HEK293T (cell line): ENCODE data around the gene STS.

Experiments
- CTCF ChIA-PET: fragments of 350-600 bp; formaldehyde crosslinking; extraction: SDS; loops from one replicate; lab custom pipeline; 2021; ENCODE audit warnings: antibody characterized with exemption, inconsistent platforms; lab: Yijun Ruan, JAX
- POLR2A ChIA-PET: fragments of 350-600 bp; formaldehyde crosslinking; extraction: SDS; loops from one replicate; lab custom pipeline; 2020; ENCODE audit warnings: antibody characterized with exemption, inconsistent platforms; lab: Yijun Ruan, JAX
- DNase-seq: peaks from one replicate; pipeline ENCODE4 v3.0.0; 2012; ENCODE audit warnings: mixed read lengths; ENCODE audit errors: extremely low spot score
- ARNT ChIP-seq: fragments of 450-650 bp; IDR thresholded peaks from 2 replicates; pipeline ENCODE4 v1.6.1; 2017; ENCODE audit warnings: mild to moderate bottlenecking
- BHLHE40 ChIP-seq: fragments of 450-650 bp; IDR thresholded peaks from 2 replicates; pipeline ENCODE4 v1.6.1; 2016; ENCODE audit warnings: mild to moderate bottlenecking, moderate library complexity, borderline replicate concordance
- CTBP1 ChIP-seq: fragments of 450-650 bp; IDR thresholded peaks from 2 replicates; pipeline ENCODE4 v1.6.1; 2016; ENCODE audit warnings: borderline replicate concordance
- ELF4 ChIP-seq: fragments of 450-650 bp; IDR thresholded peaks from 2 replicates; pipeline ENCODE4 v1.6.1; 2017; ENCODE audit warnings: antibody characterized with exemption
- FOXA1 ChIP-seq: fragments of 450-650 bp; IDR thresholded peaks from 2 replicates; pipeline ENCODE4 v1.6.1; 2016; ENCODE audit warnings: mild to moderate bottlenecking
- FOXK2 ChIP-seq: fragments of 450-650 bp; IDR thresholded peaks from 2 replicates; pipeline ENCODE4 v1.6.1; 2016; ENCODE audit warnings: mild to moderate bottlenecking
- FOXM1 ChIP-seq: fragments of 450-650 bp; IDR thresholded peaks from 2 replicates; pipeline ENCODE4 v1.6.1; 2017; ENCODE audit warnings: mild to moderate bottlenecking, borderline replicate concordance
- HDGF ChIP-seq: fragments of 450-650 bp; IDR thresholded peaks from 2 replicates; pipeline ENCODE4 v1.6.1; 2017; ENCODE audit warnings: antibody characterized with exemption, borderline replicate concordance
- L3MBTL2 ChIP-seq: fragments of 450-650 bp; conservative IDR thresholded peaks from 2 replicates; pipeline ENCODE4 v1.6.1; 2016; ENCODE audit warnings: mild to moderate bottlenecking
- LEF1 ChIP-seq: fragments of 450-650 bp; IDR thresholded peaks from 2 replicates; pipeline ENCODE4 v1.6.1; 2017; ENCODE audit warnings: mild to moderate bottlenecking, borderline replicate concordance
- NFRKB ChIP-seq: fragments of 450-650 bp; IDR thresholded peaks from 2 replicates; pipeline ENCODE4 v1.6.1; 2016; ENCODE audit warnings: mild to moderate bottlenecking, moderate library complexity
- PKNOX1 ChIP-seq: fragments of 450-650 bp; IDR thresholded peaks from 2 replicates; pipeline ENCODE4 v1.6.1; 2016
- SP1 ChIP-seq: fragments of 450-650 bp; IDR thresholded peaks from 2 replicates; pipeline ENCODE4 v1.6.1; 2017
- SUZ12 ChIP-seq: fragments of 450-650 bp; IDR thresholded peaks from 2 replicates; pipeline ENCODE4 v1.6.1; 2016; ENCODE audit warnings: mild to moderate bottlenecking
- TARDBP ChIP-seq: fragments of 450-650 bp; IDR thresholded peaks from 2 replicates; pipeline ENCODE4 v1.6.1; 2016
- ZNF384 ChIP-seq: fragments of 450-650 bp; IDR thresholded peaks from 2 replicates; pipeline ENCODE4 v1.6.1; 2016

STS gene

GRCh38 chrX:7190157-7190556 is 42.6 kb downstream of the STS start:
- POLR2A ChIA-PET, result no interaction called here
- DNase-seq, result no peak
- no peak for TF ChIP-seq ARNT
- no peak for TF ChIP-seq L3MBTL2
- TF ChIP-seq FOXK2, result no peak
- no peak for TF ChIP-seq TARDBP
- no peak for TF ChIP-seq SP1
- TF ChIP-seq ELF4, result no peak
- no peak for TF ChIP-seq FOXA1
- no peak for TF ChIP-seq NFRKB
- no peak for TF ChIP-seq PKNOX1
- no peak for TF ChIP-seq BHLHE40
- no peak for TF ChIP-seq FOXM1
- CTCF ChIA-PET, result no interaction called here

DNA sequence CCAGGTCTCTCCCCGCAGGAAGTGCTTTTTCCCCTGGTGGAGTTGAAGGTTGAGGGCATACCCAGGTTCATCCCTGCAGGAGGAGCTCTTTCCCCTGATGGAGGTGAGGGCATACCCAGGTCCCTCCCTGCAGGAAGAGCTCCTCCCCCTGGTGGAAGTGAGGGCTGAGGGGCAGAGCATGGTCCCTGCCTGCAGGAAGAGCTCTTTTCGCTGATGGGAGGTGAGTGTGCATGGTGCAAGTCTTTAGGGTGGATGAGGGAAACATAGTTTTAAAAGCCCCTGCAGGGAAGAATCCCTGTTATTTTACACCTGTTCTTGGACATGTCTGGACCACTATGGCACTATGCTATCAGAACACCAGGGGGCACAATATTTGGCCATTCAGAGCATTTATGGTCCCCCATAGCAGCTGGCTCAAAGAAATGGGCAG is 44.2 kb downstream of the STS start:
- ChIA-PET CTCF (interaction anchor here (0.6 kb wide), 1 partner anchor 392 kb away, joined by 3 read pairs; no protein-coding TSS in a partner anchor), POLR2A (no interaction called here)
- no peak for DNase-seq
- no peak for TF ChIP-seq SUZ12
- TF ChIP-seq HDGF, result no peak
- no peak for TF ChIP-seq FOXK2
- TF ChIP-seq ELF4, result no peak
- TF ChIP-seq SP1, result no peak
- no peak for TF ChIP-seq LEF1
- TF ChIP-seq FOXA1, result no peak
- no peak for TF ChIP-seq ARNT
- TF ChIP-seq FOXM1, result no peak
- no peak for TF ChIP-seq L3MBTL2
- no peak for TF ChIP-seq NFRKB
- TF ChIP-seq CTBP1, result no peak

DNA sequence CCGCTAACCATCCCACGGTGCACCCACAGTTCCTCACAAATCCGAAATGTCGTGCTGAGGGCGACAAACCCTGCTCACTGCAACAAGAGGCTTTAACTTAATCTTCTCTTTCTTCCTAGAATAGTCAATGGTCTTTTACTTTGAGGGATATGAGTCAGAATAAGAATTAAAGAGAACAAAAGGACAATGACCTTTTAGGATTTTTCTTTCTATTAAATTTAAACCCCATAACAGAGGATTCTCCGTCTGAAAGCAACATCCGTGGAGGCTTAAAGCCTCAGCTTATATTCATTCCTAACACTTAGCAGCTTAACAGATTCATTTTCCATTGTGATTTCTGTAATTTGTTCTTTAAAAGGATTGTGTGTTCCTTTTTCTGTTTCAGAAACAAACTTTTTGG is 45.4 kb downstream of the STS start:
- no peak for TF ChIP-seq FOXK2
- TF ChIP-seq TARDBP, result no peak
- no peak for TF ChIP-seq SP1
- no peak for TF ChIP-seq LEF1
- no peak for TF ChIP-seq PKNOX1
- no peak for TF ChIP-seq HDGF
- no peak for TF ChIP-seq FOXM1
- no peak for TF ChIP-seq ARNT
- no peak for TF ChIP-seq NFRKB
- no peak for TF ChIP-seq ELF4
- no peak for TF ChIP-seq FOXA1
- no peak for TF ChIP-seq SUZ12
- no peak for TF ChIP-seq ZNF384
- TF ChIP-seq L3MBTL2, result no peak
- no peak for TF ChIP-seq CTBP1
- no peak for TF ChIP-seq BHLHE40
- ChIA-PET CTCF (no interaction called here), POLR2A (no interaction called here)
- DNase-seq, result no peak

DNA sequence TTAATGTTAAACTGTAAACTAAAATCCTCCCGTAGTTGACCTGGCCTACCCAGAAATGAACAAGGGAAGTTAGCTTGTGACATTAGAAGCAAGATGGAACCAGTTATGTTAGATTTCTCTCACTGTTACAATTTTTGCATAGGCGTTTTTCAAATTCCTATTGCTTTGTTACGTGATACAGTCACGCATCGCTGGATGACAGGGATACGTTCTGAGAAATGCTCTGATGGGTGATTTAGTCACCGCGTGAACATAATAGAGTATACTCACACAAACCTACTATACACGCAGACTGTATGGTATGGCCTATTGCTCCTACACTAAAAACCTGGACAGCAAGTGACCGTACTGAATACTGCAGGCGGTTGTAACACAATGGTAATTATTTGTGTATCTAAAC is 47.1 kb downstream of the STS start:
- CTCF ChIA-PET, result no interaction called here
- TF ChIP-seq ZNF384, result no peak
- TF ChIP-seq FOXK2, result no peak
- no peak for TF ChIP-seq SUZ12
- TF ChIP-seq BHLHE40, result no peak
- no peak for TF ChIP-seq TARDBP
- TF ChIP-seq FOXM1, result no peak
- TF ChIP-seq ARNT, result no peak
- TF ChIP-seq ELF4, result no peak
- no peak for TF ChIP-seq LEF1
- no peak for TF ChIP-seq FOXA1
- TF ChIP-seq HDGF, result no peak
- no peak for TF ChIP-seq L3MBTL2
- no peak for TF ChIP-seq PKNOX1
- no peak for TF ChIP-seq SP1
- DNase-seq, result no peak
- POLR2A ChIA-PET, result no interaction called here
